Duodenal mucosa (tissue), 2 donors: Measurements from ENCODE around the gene RTL10.

ENCODE experiments used
- H3K27ac ChIP-seq: one replicate; pipeline ENCODE4 v1.7.0; 2013; ENCODE audit warnings: low read depth, low read length
- H3K27me3 ChIP-seq, 2 donors: one replicate each; pipeline ENCODE4 v1.7.0; 2013; ENCODE audit warnings: low read length in 2 of 2, control low read depth in 1 of 2; ENCODE audit not compliant: insufficient read depth in 2 of 2, control insufficient read depth in 1 of 2
- H3K36me3 ChIP-seq, 2 donors: one replicate each; pipeline ENCODE4 v1.7.0; 2013; ENCODE audit warnings: low read length in 2 of 2, control low read depth in 1 of 2; ENCODE audit not compliant: insufficient read depth in 2 of 2, control insufficient read depth in 1 of 2
- H3K4me1 ChIP-seq, 2 donors: one replicate each; pipeline ENCODE4 v1.7.0; 2013; ENCODE audit warnings: low read length in 2 of 2, control low read depth in 1 of 2; ENCODE audit not compliant: insufficient read depth in 2 of 2, control insufficient read depth in 1 of 2
- H3K4me3 ChIP-seq, 2 donors: one replicate each; pipeline ENCODE4 v1.7.0; 2013; ENCODE audit warnings: low read length in 2 of 2, low read depth in 1 of 2
- H3K9ac ChIP-seq, 2 donors: one replicate each; pipeline ENCODE4 v1.7.0; 2013; ENCODE audit warnings: low read length in 2 of 2, low read depth in 1 of 2
- H3K9me3 ChIP-seq, 2 donors: one replicate each; pipeline ENCODE4 v1.7.0; 2013; ENCODE audit warnings: low read length in 2 of 2, control low read depth in 1 of 2; ENCODE audit not compliant: control insufficient read depth in 1 of 2

The RTL10 gene

DNA sequence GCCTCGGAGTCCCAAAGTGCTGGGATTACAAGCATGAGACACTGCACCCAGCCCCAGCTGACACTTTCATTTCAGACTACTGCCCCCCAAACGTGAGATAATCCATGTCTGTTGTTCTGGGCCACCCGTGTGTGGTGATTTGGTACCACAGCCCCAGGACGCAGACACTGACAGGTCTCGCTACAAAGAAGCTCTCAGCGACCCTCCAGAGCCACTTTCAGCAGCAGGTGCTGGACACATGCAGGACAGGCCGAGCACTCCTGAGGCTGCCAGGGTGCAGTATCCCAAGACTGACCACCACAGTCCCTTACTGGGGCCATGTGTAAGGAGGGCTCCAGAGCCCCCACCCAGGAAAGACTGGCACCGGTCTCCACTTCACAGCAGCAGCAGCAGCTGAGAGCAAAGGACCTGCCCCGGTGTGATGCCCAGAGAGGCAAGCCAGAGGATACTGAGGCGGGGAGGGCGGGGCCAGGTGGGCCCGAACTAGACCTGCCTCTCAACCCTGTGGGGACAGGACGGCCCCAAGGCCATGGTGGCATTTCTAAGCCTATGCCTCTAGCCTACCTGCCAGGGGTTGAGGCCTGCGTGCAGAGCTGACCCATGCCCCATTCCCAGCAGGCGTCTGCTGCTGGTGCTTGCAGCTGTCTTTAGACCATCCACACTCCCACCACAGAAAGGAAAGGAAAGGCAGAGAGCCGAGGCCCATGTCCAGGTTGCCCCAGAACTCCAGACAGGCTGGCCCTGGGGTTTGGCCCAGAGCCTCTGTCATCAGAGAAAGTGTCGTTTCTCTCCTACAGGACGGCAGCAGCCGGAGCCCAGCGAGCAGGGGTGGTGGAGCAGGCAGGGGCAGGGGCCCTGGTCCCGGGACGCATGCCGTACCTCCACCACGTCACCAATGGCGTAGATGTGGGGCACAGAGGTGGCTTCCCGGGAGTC, 28.0 kb upstream of the RTL10 start:
- H3K4me3 ChIP-seq, result no peak overlapping the region
- no peaks in the 10 kb centered on the region for H3K9me3 ChIP-seq
- peaks cover 0 to 3% of the 10 kb centered on the region in 2 donors for H3K36me3 ChIP-seq
- H3K4me1 ChIP-seq, result peaks cover 0 to 3% of the 10 kb centered on the region in 2 donors
- no peaks in the 10 kb centered on the region for H3K27me3 ChIP-seq
- no peak overlapping the region for H3K27ac ChIP-seq
- H3K9ac ChIP-seq, result no peak overlapping the region

DNA sequence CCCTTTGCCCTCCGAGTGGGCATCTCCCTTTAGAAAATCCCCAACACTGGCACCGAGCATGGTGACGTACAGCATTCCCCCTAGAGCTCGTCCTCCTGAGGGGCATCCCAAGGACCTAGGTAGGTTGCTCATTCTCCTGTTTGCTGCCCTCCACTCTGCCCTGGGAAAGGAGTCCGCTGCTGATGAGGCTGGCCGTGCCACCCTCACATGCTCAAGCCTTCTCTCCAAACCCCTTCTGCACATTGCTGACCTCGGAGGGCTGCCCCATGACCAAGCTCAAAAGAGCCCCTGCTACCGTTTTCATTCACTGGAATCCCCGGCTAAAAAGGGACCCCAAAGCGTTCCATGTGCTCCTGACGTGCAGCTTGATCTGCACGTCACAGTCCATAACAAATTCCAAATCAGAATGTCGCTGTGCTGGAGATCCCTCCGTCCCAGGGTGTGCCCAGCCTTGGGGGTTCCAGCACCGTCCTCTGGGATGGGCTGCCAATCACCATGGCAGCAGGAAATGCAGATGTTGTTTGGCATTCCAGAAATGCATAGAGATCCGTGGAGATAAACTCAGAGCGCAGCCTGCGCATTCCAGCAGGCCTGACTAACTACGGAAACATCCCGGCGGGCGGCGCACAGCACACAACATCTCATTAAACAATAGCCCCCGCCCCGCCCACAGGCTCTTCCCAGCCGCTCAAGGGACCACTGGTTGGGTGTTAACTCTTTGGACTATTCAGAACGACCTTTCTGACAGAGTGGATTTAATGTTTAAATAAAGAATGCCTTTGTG, 26.3 kb upstream of the RTL10 start:
- Histone ChIP-seq H3K27me3 (no peaks in the 10 kb centered on the region), H3K4me3 (no peak overlapping the region), H3K4me1 (peaks cover 0 to 3% of the 10 kb centered on the region in 2 donors), H3K9ac (no peak overlapping the region), H3K27ac (no peak overlapping the region), H3K36me3 (peaks cover 0 to 3% of the 10 kb centered on the region in 2 donors), H3K9me3 (no peaks in the 10 kb centered on the region)

DNA sequence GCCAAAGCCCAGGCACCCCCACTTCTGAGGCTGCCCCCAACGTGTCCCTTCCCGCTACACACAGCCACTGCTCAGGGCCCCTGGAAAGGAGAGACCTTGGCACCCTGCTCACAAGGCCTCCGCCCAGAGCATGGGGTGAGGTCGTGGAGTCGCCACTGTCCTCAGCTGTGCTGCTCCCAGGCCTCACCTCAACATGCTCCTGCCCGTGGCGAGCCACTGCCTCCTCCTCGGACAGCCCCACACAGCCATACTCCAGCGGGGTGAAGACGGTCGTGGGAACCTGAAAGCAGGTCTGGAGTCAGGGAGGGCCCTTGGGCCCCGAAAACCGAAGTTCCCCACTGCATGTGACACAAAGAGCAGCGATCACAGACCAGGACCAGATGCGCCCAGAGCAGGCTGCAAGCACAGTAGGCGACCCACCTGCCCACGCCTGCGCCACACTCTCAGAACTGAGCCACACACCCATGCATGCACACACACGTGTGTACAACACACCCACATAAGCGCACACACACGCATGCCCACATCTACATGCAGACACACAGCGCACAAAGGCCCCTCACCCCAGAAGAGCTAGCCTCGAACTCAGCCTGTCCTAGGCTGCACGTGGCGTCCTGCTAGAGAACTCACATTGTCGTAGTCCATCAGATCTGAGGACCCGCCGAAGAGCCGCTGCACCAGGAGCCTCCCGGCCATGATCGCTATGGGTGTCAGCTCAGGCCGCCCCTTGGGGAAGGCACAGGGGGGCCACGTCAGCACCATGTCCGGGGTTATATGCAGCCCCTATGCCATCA, 25.5 kb upstream of the RTL10 start:
- Histone ChIP-seq H3K9ac (no peak overlapping the region), H3K4me3 (no peak overlapping the region)

DNA sequence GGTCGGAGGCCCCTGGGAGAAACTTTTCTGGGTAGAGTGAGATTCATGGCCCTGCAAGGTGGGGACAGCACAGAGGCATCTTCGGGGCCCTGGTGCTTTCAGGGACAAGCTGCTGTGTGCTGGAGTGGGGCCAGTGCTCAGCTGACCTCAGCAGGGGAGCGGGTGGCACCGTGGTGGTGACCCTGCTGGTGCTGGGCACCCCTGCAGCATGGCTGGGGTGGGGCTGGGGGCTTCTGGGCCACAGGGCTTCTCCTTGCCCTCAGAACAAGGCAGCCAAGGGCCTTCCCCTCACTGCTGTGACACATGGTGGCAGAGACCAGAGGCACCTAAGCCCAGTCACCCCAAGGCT, 24.9 kb upstream of the RTL10 start:
- Histone ChIP-seq H3K27ac (no peak overlapping the region), H3K36me3 (peaks cover 0 to 3% of the 10 kb centered on the region in 2 donors), H3K4me3 (no peak overlapping the region), H3K9ac (no peak overlapping the region), H3K4me1 (peaks cover 3 to 5% of the 10 kb centered on the region in 2 donors), H3K9me3 (no peaks in the 10 kb centered on the region), H3K27me3 (no peaks in the 10 kb centered on the region)

More for the DNA sequence above, 25.5 kb upstream of the RTL10 start:
- Histone ChIP-seq H3K4me1 (peaks cover 0 to 3% of the 10 kb centered on the region in 2 donors), H3K27ac (no peak overlapping the region), H3K9me3 (no peaks in the 10 kb centered on the region), H3K36me3 (peaks cover 0 to 3% of the 10 kb centered on the region in 2 donors), H3K27me3 (no peaks in the 10 kb centered on the region)

DNA sequence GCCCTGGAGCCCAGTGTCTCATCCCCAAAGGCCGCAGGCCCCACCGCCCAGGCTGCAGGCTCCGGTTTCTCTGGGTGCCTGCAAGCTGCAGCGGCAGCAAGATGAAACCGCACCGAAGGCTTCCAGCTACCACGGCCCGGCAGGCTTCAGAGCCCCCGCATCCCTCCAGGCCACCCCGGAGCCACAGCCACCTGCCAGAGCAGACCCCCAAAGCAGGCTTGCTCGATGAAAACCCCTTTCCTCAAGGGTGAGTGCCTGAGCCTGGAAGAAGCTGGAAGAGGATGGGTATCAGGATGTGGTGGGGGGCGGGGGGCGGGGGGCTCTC, 24.5 kb upstream of the RTL10 start:
- Histone ChIP-seq H3K4me3 (no peak overlapping the region), H3K27ac (no peak overlapping the region), H3K36me3 (peaks cover 0 to 3% of the 10 kb centered on the region in 2 donors), H3K9me3 (no peaks in the 10 kb centered on the region), H3K27me3 (no peaks in the 10 kb centered on the region), H3K4me1 (peaks cover 5 to 9% of the 10 kb centered on the region in 2 donors), H3K9ac (no peak overlapping the region)

DNA sequence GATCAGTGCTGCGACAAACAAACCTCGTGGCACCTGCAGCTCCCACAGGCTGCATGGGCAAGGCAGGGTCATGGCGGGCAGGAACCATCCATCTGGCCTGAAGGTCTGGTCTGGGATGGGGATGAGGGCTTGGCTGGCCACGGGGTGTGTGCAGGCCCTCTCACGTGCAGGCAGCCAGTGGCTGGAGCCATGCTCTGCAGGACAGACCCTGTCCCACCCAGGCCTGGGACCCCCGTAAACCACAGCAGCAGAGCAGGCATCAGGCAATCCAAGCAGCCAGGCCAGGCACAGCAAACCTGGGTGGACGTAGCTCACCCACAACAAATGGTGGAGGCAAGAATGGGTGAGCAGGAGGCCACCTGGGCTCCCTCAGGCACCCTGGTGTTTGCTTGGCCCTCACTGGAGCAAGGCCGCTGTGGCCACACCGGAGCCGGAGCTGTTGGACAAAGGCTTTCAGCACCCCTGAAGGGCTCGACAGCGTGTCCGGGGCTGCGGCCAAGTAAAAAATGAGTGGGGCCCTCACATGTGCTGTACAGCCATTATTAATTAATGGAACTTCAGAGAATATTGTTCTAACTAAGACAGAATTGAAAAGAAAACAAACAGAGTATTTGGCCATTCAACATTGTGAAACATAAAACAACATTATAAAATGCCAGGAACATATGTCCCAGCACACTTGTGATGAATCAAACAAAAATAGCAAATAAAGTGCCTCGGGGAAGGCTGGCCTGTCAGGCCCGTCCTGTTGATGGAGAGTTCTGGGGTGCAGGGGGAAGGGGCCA, 24.0 kb upstream of the RTL10 start:
- Histone ChIP-seq H3K27me3 (no peaks in the 10 kb centered on the region), H3K9ac (no peak overlapping the region), H3K4me3 (no peak overlapping the region), H3K27ac (no peak overlapping the region), H3K9me3 (no peaks in the 10 kb centered on the region), H3K36me3 (peaks cover 0 to 3% of the 10 kb centered on the region in 2 donors), H3K4me1 (peaks cover 11 to 14% of the 10 kb centered on the region in 2 donors)

DNA sequence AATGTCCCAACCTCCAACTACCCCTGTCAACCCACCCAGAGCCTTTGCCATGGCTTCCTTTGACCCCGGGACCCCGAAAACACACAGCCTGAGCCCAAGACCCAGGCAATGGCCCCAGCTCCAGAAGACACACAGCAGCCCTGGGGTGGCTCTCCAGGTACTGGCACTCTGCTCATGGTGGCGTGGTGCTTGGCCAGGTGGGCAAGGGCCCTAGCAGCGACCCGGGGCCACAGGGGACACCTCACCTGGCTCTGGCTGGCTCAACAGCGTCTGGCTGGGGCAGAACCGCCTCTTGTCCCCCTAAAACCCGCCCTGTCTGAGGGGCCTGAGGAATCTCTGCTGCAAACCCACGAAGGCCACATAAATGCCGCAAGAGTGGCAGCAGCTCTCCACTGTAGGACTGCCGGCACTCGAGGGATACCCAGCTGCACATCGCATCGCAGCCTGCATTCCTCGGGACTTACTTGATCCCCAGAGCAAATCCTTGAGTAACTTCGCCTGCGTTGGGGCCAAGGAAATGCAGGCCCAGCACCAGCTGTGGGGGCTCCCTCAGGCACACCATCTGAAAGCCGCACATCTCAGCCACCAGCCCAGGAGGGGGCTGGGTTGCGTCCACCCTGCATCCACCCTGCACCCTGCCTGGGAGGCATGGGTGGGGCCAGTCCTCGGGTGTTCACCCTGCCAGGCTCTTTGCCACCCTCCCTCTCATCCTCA, 23.1 kb upstream of the RTL10 start:
- Histone ChIP-seq H3K9me3 (no peaks in the 10 kb centered on the region), H3K9ac (no peak overlapping the region), H3K36me3 (peaks cover 0 to 3% of the 10 kb centered on the region in 2 donors), H3K4me3 (no peak overlapping the region), H3K27me3 (no peaks in the 10 kb centered on the region), H3K4me1 (peaks cover 12 to 21% of the 10 kb centered on the region in 2 donors), H3K27ac (no peak overlapping the region)

DNA sequence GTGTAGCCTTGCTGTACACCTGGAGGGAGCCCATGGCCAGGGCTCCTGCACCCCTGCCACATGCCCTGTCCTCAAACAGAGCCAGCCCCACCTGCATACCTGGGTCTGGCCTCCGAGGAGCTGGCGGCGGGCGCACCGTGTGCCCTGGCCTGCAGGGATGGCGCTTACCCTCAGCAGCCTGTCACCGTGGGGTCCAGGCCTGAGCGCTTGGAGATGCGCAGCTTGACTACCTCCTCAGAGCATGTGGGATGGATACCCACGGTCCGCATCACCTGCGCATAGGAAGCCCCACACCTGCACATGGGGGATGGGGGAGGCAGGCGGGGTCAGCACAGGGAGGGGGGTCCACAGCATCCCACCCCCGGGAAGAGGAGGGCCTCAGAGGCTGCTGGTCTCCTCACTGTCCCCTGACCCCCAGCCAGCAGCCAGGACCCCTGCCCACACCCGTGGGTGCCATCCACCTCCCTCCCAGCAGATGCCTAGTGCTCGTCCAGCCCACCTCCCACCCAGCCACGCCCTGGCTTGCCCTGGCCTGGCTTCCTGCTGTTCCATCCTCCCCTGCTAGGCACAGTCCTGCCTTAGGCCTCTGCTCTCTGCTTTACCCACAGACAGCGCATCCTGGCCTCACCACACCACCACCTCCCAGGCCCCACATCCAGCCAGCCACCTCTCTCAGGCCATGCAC, 22.4 kb upstream of the RTL10 start:
- Histone ChIP-seq H3K4me1 (peaks cover 12 to 21% of the 10 kb centered on the region in 2 donors), H3K27ac (no peak overlapping the region), H3K27me3 (no peaks in the 10 kb centered on the region), H3K4me3 (no peak overlapping the region), H3K36me3 (peaks cover 0 to 3% of the 10 kb centered on the region in 2 donors), H3K9ac (no peak overlapping the region), H3K9me3 (no peaks in the 10 kb centered on the region)
